H9 (cell line): ENCODE measurements around the gene ASS1. TPM values are rescaled to one million over a fixed set of nuclear protein-coding genes. Genes with fewer than 3 reads are reported as not detected.

Experiments
- DNase-seq: peaks from one replicate; pipeline ENCODE4 v3.0.0-alpha.2; 2017
- H2AFZ ChIP-seq: one replicate; pipeline ENCODE4 v1.6.1; 2013; ENCODE audit warnings: mild to moderate bottlenecking, low read length, control low read depth, moderate library complexity
- H2AK5ac ChIP-seq: 2 replicates; pipeline ENCODE4 v1.6.1; 2013; ENCODE audit warnings: low read length, control low read depth, mixed read lengths; ENCODE audit not compliant: insufficient read length
- H2BK120ac ChIP-seq: one replicate; pipeline ENCODE4 v1.6.1; 2013; ENCODE audit warnings: low read depth, mild to moderate bottlenecking, low read length, control low read depth, inconsistent platforms; ENCODE audit not compliant: poor library complexity, severe bottlenecking
- H2BK12ac ChIP-seq: 2 replicates; pipeline ENCODE4 v1.6.1; 2013; ENCODE audit warnings: low read length, control low read depth, mixed read lengths, low read depth; ENCODE audit not compliant: insufficient read length
- H2BK15ac ChIP-seq: 2 replicates; pipeline ENCODE4 v1.6.1; 2013; ENCODE audit warnings: low read depth, low read length, control low read depth
- H2BK20ac ChIP-seq: one replicate; pipeline ENCODE4 v1.6.1; 2013; ENCODE audit warnings: low read depth, mild to moderate bottlenecking, low read length, control low read depth, inconsistent platforms; ENCODE audit not compliant: poor library complexity, severe bottlenecking
- H2BK5ac ChIP-seq: 2 replicates; pipeline ENCODE4 v1.6.1; 2013; ENCODE audit warnings: low read length, control low read depth, mixed read lengths; ENCODE audit not compliant: insufficient read length
- H3K14ac ChIP-seq: 2 replicates; pipeline ENCODE4 v1.6.1; 2013; ENCODE audit warnings: low read length, control low read depth; ENCODE audit not compliant: insufficient read depth
- H3K18ac ChIP-seq: 2 replicates; pipeline ENCODE4 v1.6.1; 2013; ENCODE audit warnings: low read depth, mild to moderate bottlenecking, mixed read lengths, low read length, control low read depth; ENCODE audit not compliant: insufficient read length
- H3K23ac ChIP-seq: 2 replicates; pipeline ENCODE4 v1.6.1; 2013; ENCODE audit warnings: low read length, control low read depth, mixed read lengths, low read depth; ENCODE audit not compliant: insufficient read length
- H3K23me2 ChIP-seq: 2 replicates; pipeline ENCODE4 v1.6.1; 2013; ENCODE audit warnings: low read depth, mild to moderate bottlenecking, mixed read lengths, low read length, control low read depth; ENCODE audit not compliant: insufficient read length, poor library complexity, severe bottlenecking
- H3K27ac ChIP-seq: 2 replicates; pipeline ENCODE4 v1.5.1; 2013; ENCODE audit warnings: low read length, control low read depth, mixed read lengths, low read depth; ENCODE audit not compliant: insufficient read length
- H3K27me3 ChIP-seq: 2 replicates; pipeline ENCODE4 v1.6.1; 2013; ENCODE audit warnings: low read length, control low read depth, inconsistent platforms; ENCODE audit not compliant: insufficient read depth
- H3K4ac ChIP-seq: 2 replicates; pipeline ENCODE4 v1.6.1; 2013; ENCODE audit warnings: low read depth, mild to moderate bottlenecking, control low read depth, inconsistent platforms, low read length, moderate library complexity
- H3K4me1 ChIP-seq: 2 replicates; pipeline ENCODE4 v1.6.1; 2013; ENCODE audit warnings: low read length, control low read depth, inconsistent platforms; ENCODE audit not compliant: insufficient read depth
- H3K4me2 ChIP-seq: 2 replicates; pipeline ENCODE4 v1.6.1; 2013; ENCODE audit warnings: low read length, control low read depth, mixed read lengths; ENCODE audit not compliant: insufficient read length, insufficient read depth
- H3K56ac ChIP-seq: 2 replicates; pipeline ENCODE4 v1.6.1; 2013; ENCODE audit warnings: low read depth, mild to moderate bottlenecking, mixed read lengths, low read length, control low read depth; ENCODE audit not compliant: insufficient read length
- H3K79me1 ChIP-seq: 2 replicates; pipeline ENCODE4 v1.6.1; 2013; ENCODE audit warnings: low read depth, mild to moderate bottlenecking, moderate library complexity, low read length, control low read depth, inconsistent platforms; ENCODE audit not compliant: insufficient read depth, poor library complexity, severe bottlenecking
- H3K79me2 ChIP-seq: 2 replicates; pipeline ENCODE4 v1.6.1; 2013; ENCODE audit warnings: low read length, control low read depth, inconsistent platforms; ENCODE audit not compliant: insufficient read depth
- H3K9ac ChIP-seq: 2 replicates; pipeline ENCODE4 v1.6.1; 2013; ENCODE audit warnings: low read length, control low read depth, mixed read lengths; ENCODE audit not compliant: insufficient read length; ENCODE audit errors: extremely low read depth
- H3K9me3 ChIP-seq: one replicate; pipeline ENCODE4 v1.6.1; 2013; ENCODE audit warnings: low read depth, low read length, inconsistent platforms; ENCODE audit not compliant: control insufficient read depth
- H3T11ph ChIP-seq: one replicate; pipeline ENCODE4 v1.6.1; 2013; ENCODE audit warnings: mild to moderate bottlenecking, low read length, control low read depth, inconsistent platforms
- H4K20me1 ChIP-seq: one replicate; pipeline ENCODE4 v1.6.1; 2013; ENCODE audit not compliant: control insufficient read depth, insufficient read length, insufficient read depth
- H4K5ac ChIP-seq: 2 replicates; pipeline ENCODE4 v1.6.1; 2013; ENCODE audit warnings: low read depth, mild to moderate bottlenecking, mixed read lengths, low read length, control low read depth; ENCODE audit not compliant: insufficient read length
- H4K8ac ChIP-seq: replicated peaks from 2 replicates; pipeline ENCODE4 v1.6.1; 2013; ENCODE audit warnings: low read length, control low read depth, mixed read lengths, low read depth; ENCODE audit not compliant: insufficient read length
- H4K91ac ChIP-seq: 2 replicates; pipeline ENCODE4 v1.6.1; 2013; ENCODE audit warnings: low read depth, mild to moderate bottlenecking, moderate library complexity, mixed read lengths, low read length, control low read depth; ENCODE audit not compliant: insufficient read length
- H3K27ac Mint-ChIP-seq, 3 experiments: 2 replicates in 2 of 3; 3 replicates in 1 of 3; pipeline ENCODE4 v1.8.0; 2020 to 2021; ENCODE audit warnings: mixed read lengths in 3 of 3, mild to moderate bottlenecking in 1 of 3, moderate library complexity in 1 of 3
- H3K27me3 Mint-ChIP-seq: 2 replicates; pipeline ENCODE4 v1.8.0; 2021; ENCODE audit warnings: low read depth, mild to moderate bottlenecking, moderate library complexity, mixed read lengths
- H3K36me3 Mint-ChIP-seq, 3 experiments: 2 replicates in 2 of 3; 3 replicates in 1 of 3; pipeline ENCODE4 v1.8.0; 2020 to 2021; ENCODE audit warnings: low read depth in 3 of 3, mixed read lengths in 3 of 3; ENCODE audit not compliant: insufficient read depth in 1 of 3
- H3K4me1 Mint-ChIP-seq, 2 experiments: 2 replicates each; pipeline ENCODE4 v1.8.0; 2020; ENCODE audit warnings: mixed read lengths in 2 of 2
- H3K4me3 Mint-ChIP-seq, 2 experiments: 2 replicates in 1 of 2; 3 replicates in 1 of 2; pipeline ENCODE4 v1.8.0; 2020 to 2021; ENCODE audit warnings: mild to moderate bottlenecking in 2 of 2, mixed read lengths in 2 of 2, moderate library complexity in 1 of 2
- H3K9me3 Mint-ChIP-seq, 2 experiments: 2 replicates in 1 of 2; 3 replicates in 1 of 2; pipeline ENCODE4 v1.8.0; 2020; ENCODE audit warnings: mild to moderate bottlenecking in 2 of 2, mixed read lengths in 2 of 2, moderate library complexity in 1 of 2
- CTCF ChIP-seq: fragments of 200-600 bp; sonication (generic); conservative IDR thresholded peaks from 3 replicates; pipeline ENCODE4 v1.8.0; 2021; ENCODE audit warnings: antibody characterized with exemption, mild to moderate bottlenecking
- WGBS: extraction: QIAGEN DNeasy Blood & Tissue Kit; methylation state at CpG from one replicate; pipeline ENCODE4 v1.1.7; 2013; ENCODE audit warnings: missing lambda C conversion rate, low lambda C conversion rate, mixed read lengths; ENCODE audit not compliant: insufficient read length; ENCODE audit errors: extremely low coverage; 5-methylcytosine and 5-hydroxymethylcytosine counted together
- total RNA-seq: library from RNA; stranded (reverse); gene quantifications from 2 replicates; pipeline ENCODE4 v1.2.1, GENCODE V29; 2021

ASS1 gene
- total RNA-seq, 1 experiment from 2014 or later, result 118 TPM

DNA sequence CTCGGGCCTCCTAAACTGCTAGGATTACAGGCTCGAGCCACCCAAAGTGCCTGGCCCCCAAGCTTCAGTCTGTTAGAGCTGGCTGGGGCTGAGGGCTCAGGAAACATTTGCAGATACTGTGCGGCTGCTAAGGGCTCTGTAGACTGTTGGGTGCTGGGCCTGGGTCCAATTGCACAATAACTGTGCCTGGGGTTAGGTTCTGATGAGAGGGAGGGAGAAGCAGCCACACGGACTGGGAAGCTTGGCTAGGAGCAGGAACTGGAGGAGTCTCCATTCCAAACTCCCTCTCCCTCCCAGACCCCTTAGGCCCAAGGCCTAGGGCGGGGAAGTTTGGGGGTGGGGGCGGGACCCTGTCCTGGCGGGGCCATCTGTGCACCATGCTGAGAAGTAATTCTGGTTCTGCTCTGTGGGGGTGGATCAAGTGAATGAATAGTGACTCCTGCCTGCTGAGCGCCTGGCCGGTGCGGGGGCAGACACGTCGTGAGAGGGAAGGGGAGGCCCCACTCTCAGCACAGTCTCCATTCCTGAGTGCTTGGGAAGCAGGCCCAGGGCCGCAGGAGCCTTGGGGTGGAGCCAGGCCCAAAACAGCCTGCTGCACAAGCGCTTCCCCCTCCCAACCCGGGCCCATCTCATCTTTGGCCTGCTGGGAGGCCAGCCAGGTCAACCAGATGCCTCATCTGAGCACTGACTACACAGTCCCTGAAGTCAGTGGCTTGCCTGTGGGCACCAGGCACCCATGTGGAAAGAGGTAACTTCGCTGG, 1.5 kb downstream of the ASS1 start:
- Histone ChIP-seq H2BK12ac (no peak overlapping the region), H3K14ac (peak overlapping the region; percentile 30; the same call in 1 of the 2 replicates), H3K79me2 (no peaks in the 10 kb centered on the region), H3K4me1 (peaks cover 13% of the 10 kb centered on the region; the same call in 1 of the 2 replicates), H3K9ac (no peak overlapping the region), H2AK5ac (no peak overlapping the region), H2BK20ac (no peak overlapping the region), H3K27me3 (no peaks in the 10 kb centered on the region; the same call in 1 of the 2 replicates), H3K27ac (no peak overlapping the region), H3K9me3 (no peaks in the 10 kb centered on the region), H2BK15ac (no peak overlapping the region), H3K23ac (no peak overlapping the region), H3K4me2 (peak overlapping the region; percentile 71), H2BK120ac (no peak overlapping the region), H4K8ac (no peak overlapping the region), H3K56ac (no peak overlapping the region), H3K4ac (no peak overlapping the region), H3K18ac (no peak overlapping the region), H3T11ph (no peak overlapping the region), H4K91ac (no peak overlapping the region), H3K79me1 (no peaks in the 10 kb centered on the region), H2BK5ac (no peak overlapping the region), H2AFZ (no peak overlapping the region), H4K20me1 (no peaks in the 10 kb centered on the region), H3K23me2 (peaks cover 19% of the 10 kb centered on the region), H4K5ac (no peak overlapping the region)
- Mint-ChIP-seq H3K4me3 (peak overlapping the region; percentile 70 to 84), H3K27me3 (peaks cover 26% of the 10 kb centered on the region), H3K4me1 (peaks cover 45 to 56% of the 10 kb centered on the region in 2 experiments), H3K36me3 (peaks cover 3 to 15% (median 6%) of the 10 kb centered on the region in 3 experiments), H3K9me3 (peaks cover 8 to 10% of the 10 kb centered on the region in 2 experiments), H3K27ac (peak overlapping the region; percentile 90 to 96 (median 92); a peak in 6 of 7 replicates)
- DNase-seq, result no peak
- no peak for TF ChIP-seq CTCF
- WGBS, result no CpG with 5 or more reads among the region's 16 CpGs
